H1 (cell line): ENCODE results near the gene ABCA1. TPM values are rescaled to one million over a fixed set of nuclear protein-coding genes. Genes with fewer than 3 reads are reported as not detected.

ENCODE experiments used
- CHD7 ChIP-seq: fragments of 300-600 bp; sonication (generic); IDR thresholded peaks from 2 replicates; pipeline ENCODE4 v1.7.1; 2012; ENCODE audit warnings: low read length, moderate library complexity, mild to moderate bottlenecking, inconsistent platforms; ENCODE audit not compliant: insufficient replicate concordance
- HDAC2 ChIP-seq, 2 experiments: fragments of 300-600 bp in 1 of 2; sonication (generic) in 1 of 2; IDR thresholded peaks; 2 replicates each; pipeline ENCODE4 v1.6.1; 2011 to 2012; ENCODE audit warnings: low read depth in 2 of 2, low read length in 2 of 2, mild to moderate bottlenecking in 2 of 2, moderate library complexity in 2 of 2, borderline replicate concordance in 1 of 2, inconsistent platforms in 1 of 2
- SP2 ChIP-seq: IDR thresholded peaks from 2 replicates; pipeline ENCODE4 v1.6.1; 2012; ENCODE audit warnings: mild to moderate bottlenecking, low read length, inconsistent platforms
- TEAD4 ChIP-seq: IDR thresholded peaks from 2 replicates; pipeline ENCODE4 v1.6.1; 2012; ENCODE audit warnings: low read depth, low read length, inconsistent platforms, mixed read lengths
- YY1 ChIP-seq: IDR thresholded peaks from 2 replicates; pipeline ENCODE4 v1.6.1; 2011; ENCODE audit warnings: low read depth, mild to moderate bottlenecking, low read length
- polyA plus RNA-seq, 7 experiments: library from polyadenylated mRNA; depleted of rRNA in 3 of 7; stranded (reverse) in 5 of 7; unstranded in 2 of 7; fragments of >200 nt in 5 of 7; fragments of 200-250 nt in 2 of 7; gene quantifications; 1 replicate in 5 of 7; 2 replicates in 1 of 7; 4 replicates in 1 of 7; pipeline versions ENCODE4 v1.2.1 to v1.2.3, GENCODE V29; 2011 to 2013; ENCODE audit warnings: missing spikeins in 2 of 7, mixed read lengths in 2 of 7
- total RNA-seq: library from RNA; stranded (reverse); fragmentation: NEBNext Ultra II Directional; extraction: Animal tissue kit (Norgen Biotek cat#: 25700); gene quantifications from 2 replicates; pipeline ENCODE4 v1.2.1, GENCODE V29; 2021

ABCA1 gene
- total and polyA plus RNA-seq, 2 of the 8 experiments (the other 6 are each of a cell fraction or from before 2014, with no cell fraction given): 6.9 to 7.8 TPM

GRCh38 chr9:104819033-104819432 is 108.9 kb downstream of the ABCA1 start (continued):
- TF ChIP-seq CHD7 (no peak), SP2 (no peak), YY1 (no peak), TEAD4 (no peak), HDAC2 (IDR thresholded peaks at IDR 0.05; ENCODE audit: borderline replicate concordance in 1 of 2, low read depth in 2 of 2, low read length in 2 of 2) (no peak)
- TF ChIP-seq, all 59 proteins: peak for 0
